K562 (cell line): ENCODE measurements around the gene INSR. TPM values are rescaled to one million over a fixed set of nuclear protein-coding genes. Genes with fewer than 3 reads are reported as not detected.

ENCODE experiments used
- ATAC-seq: fragments of 200-7000 bp; cut with Tn5 transposase; 3 replicates; pipeline ENCODE4 v1.9.1; 2020; ENCODE audit warnings: moderate library complexity
- BruUV-seq: library from RNA; stranded (reverse); fragments of 400-500 nt; replicated peaks from 2 replicates; lab custom pipeline; 2021; lab: Mats Ljungman, UMichigan
- CTCF ChIA-PET: fragments of 300-600 bp; formaldehyde crosslinking; extraction: SDS; loops from one replicate; lab custom pipeline; 2021; ENCODE audit warnings: low intra/inter-chr PET ratio; lab: Yijun Ruan, JAX
- POLR2A ChIA-PET: fragments of 300-600, 350-650 bp; sonication (Branson Sonifier 250); formaldehyde crosslinking; extraction: SDS; loops from one replicate; lab custom pipeline; 2021; ENCODE audit warnings: antibody characterized with exemption, inconsistent platforms; lab: Yijun Ruan, JAX
- DNase-seq, 4 experiments: peaks; one replicate each; pipeline versions ENCODE4 v3.0.0 to v3.0.0-alpha.2; 2011 to 2018; ENCODE audit warnings: low spot score in 3 of 4, mixed read lengths in 3 of 4; ENCODE audit errors: extremely low read depth in 1 of 4
- FAIRE-seq: peaks from 2 replicates; lab custom pipeline; 2011; peaks lifted over from hg19 to GRCh38; lab: Jason Lieb, UNC
- H2AFZ ChIP-seq: 2 replicates; pipeline ENCODE4 v1.6.0; 2011; ENCODE audit warnings: low read depth, low read length, control low read depth, inconsistent platforms
- H3K27ac ChIP-seq: fragments of 200-600 bp; 3 replicates; pipeline ENCODE4 v1.8.0; 2011; ENCODE audit warnings: low read depth, mild to moderate bottlenecking, control low read depth, inconsistent platforms, low read length, moderate library complexity, mixed read lengths; ENCODE audit errors: extremely low read depth
- H3K27me3 ChIP-seq, 2 experiments: fragments of 300-600 bp in 1 of 2; 2 replicates in 1 of 2; 3 replicates in 1 of 2; pipeline versions ENCODE4 v1.6.0 to v1.8.0; 2011; ENCODE audit warnings: inconsistent platforms in 2 of 2, low read length in 2 of 2, mild to moderate bottlenecking in 1 of 2, mixed read lengths in 1 of 2, moderate library complexity in 1 of 2; ENCODE audit not compliant: control insufficient read depth in 2 of 2, insufficient read depth in 2 of 2
- H3K36me3 ChIP-seq: fragments of 300-600 bp; 3 replicates; pipeline ENCODE4 v1.8.0; 2011; ENCODE audit warnings: mild to moderate bottlenecking, low read length, inconsistent platforms; ENCODE audit not compliant: control insufficient read depth, insufficient read depth
- H3K4me1 ChIP-seq, 2 experiments: fragments of 200-600 bp in 1 of 2; replicated peaks in 1 of 2; 2 replicates in 1 of 2; 3 replicates in 1 of 2; pipeline versions ENCODE4 v1.5.1 to v1.8.0; 2011; ENCODE audit warnings: inconsistent platforms in 2 of 2, low read length in 2 of 2, mild to moderate bottlenecking in 1 of 2, mixed read lengths in 1 of 2, moderate library complexity in 1 of 2; ENCODE audit not compliant: control insufficient read depth in 2 of 2, insufficient read depth in 2 of 2
- H3K4me2 ChIP-seq: 2 replicates; pipeline ENCODE4 v1.6.1; 2011; ENCODE audit warnings: low read length, control low read depth, inconsistent platforms, mixed read lengths; ENCODE audit not compliant: insufficient read depth
- H3K4me3 ChIP-seq: fragments of 200-600 bp; sonication (generic), shearing (Covaris generic); 2 replicates; pipeline ENCODE4 v1.5.1; 2016; ENCODE audit warnings: control low read depth, inconsistent platforms
- H3K79me2 ChIP-seq: fragments of 200-600 bp; 3 replicates; pipeline ENCODE4 v1.8.0; 2011; ENCODE audit warnings: low read length, inconsistent platforms; ENCODE audit not compliant: control insufficient read depth, insufficient read depth
- H3K9ac ChIP-seq, 2 experiments: 2 replicates each; pipeline versions ENCODE4 v1.6.0 to v1.6.1; 2011; ENCODE audit warnings: low read depth in 2 of 2, low read length in 2 of 2, control low read depth in 1 of 2, inconsistent platforms in 1 of 2, mild to moderate bottlenecking in 1 of 2, mixed read lengths in 1 of 2; ENCODE audit not compliant: insufficient read depth in 1 of 2
- H3K9me1 ChIP-seq: one replicate; pipeline ENCODE4 v1.6.0; 2011; ENCODE audit warnings: inconsistent platforms, mild to moderate bottlenecking, low read length, moderate library complexity; ENCODE audit not compliant: control insufficient read depth, insufficient read depth
- H3K9me3 ChIP-seq: replicated peaks from 2 replicates; pipeline ENCODE4 v1.5.1; 2011; ENCODE audit warnings: low read depth, low read length, inconsistent platforms; ENCODE audit not compliant: control insufficient read depth, insufficient read depth
- H4K20me1 ChIP-seq: replicated peaks from 2 replicates; pipeline ENCODE4 v1.6.1; 2011; ENCODE audit warnings: low read length, inconsistent platforms, mixed read lengths; ENCODE audit not compliant: control insufficient read depth, insufficient read depth
- ARNT ChIP-seq, 2 experiments: fragments of 450-650 bp; IDR thresholded peaks; 2 replicates each; pipeline ENCODE4 v1.6.1; 2016; ENCODE audit warnings: mild to moderate bottlenecking in 1 of 2
- BMI1 ChIP-seq: fragments of 150-350 bp; IDR thresholded peaks from 2 replicates; pipeline ENCODE4 v1.6.1; 2014; ENCODE audit warnings: low read length
- BRCA1 ChIP-seq, 2 experiments: fragments of 450-650 bp in 1 of 2; sonication (generic) in 1 of 2; formaldehyde crosslinking in 1 of 2; IDR thresholded peaks; 2 replicates each; pipeline versions ENCODE4 v1.5.0 to v1.6.1; 2017 to 2020; ENCODE audit warnings: mild to moderate bottlenecking in 1 of 2, missing genetic modification reagents in 1 of 2
- CBX1 ChIP-seq: sonication (generic); IDR thresholded peaks from 2 replicates; pipeline ENCODE4 v1.6.1; 2016; ENCODE audit warnings: antibody characterized with exemption, low read depth, mild to moderate bottlenecking
- JUND ChIP-seq, 2 experiments: IDR thresholded peaks; 2 replicates in 1 of 2; 3 replicates in 1 of 2; pipeline ENCODE4 v1.6.1; 2011; ENCODE audit warnings: borderline replicate concordance in 2 of 2, low read depth in 2 of 2, low read length in 2 of 2, improper control_type of control experiment in 1 of 2, missing biosample characterization in 1 of 2, missing genetic modification characterization in 1 of 2, missing genetic modification reagents in 1 of 2
- MCM7 ChIP-seq, 2 experiments: fragments of 450-650 bp; IDR thresholded peaks; 2 replicates each; pipeline ENCODE4 v1.6.1; 2016 to 2018
- POLR2G ChIP-seq: fragments of 200-400 bp; formaldehyde crosslinking; IDR thresholded peaks from 2 replicates; pipeline ENCODE4 v1.6.1; 2017; ENCODE audit warnings: low read depth, mild to moderate bottlenecking, antibody characterized with exemption, low read length, moderate library complexity
- RHOXF2B ChIP-seq: fragments of 250-450 bp; sonication (Bioruptor Pico); conservative IDR thresholded peaks from 2 replicates; pipeline ENCODE4 v1.5.1; 2021
- SAFB2 ChIP-seq: fragments of 200-400 bp; formaldehyde crosslinking; IDR thresholded peaks from 2 replicates; pipeline ENCODE4 v1.6.1; 2018; ENCODE audit warnings: borderline replicate concordance, low read length, low read depth, moderate library complexity; ENCODE audit not compliant: severe bottlenecking
- SOX6 ChIP-seq: fragments of 450-650 bp; IDR thresholded peaks from 2 replicates; pipeline ENCODE4 v1.6.1; 2014; ENCODE audit warnings: mild to moderate bottlenecking
- SRF ChIP-seq, 2 experiments: fragments of 250-450, 450-650 bp in 1 of 2; sonication (Bioruptor Pico) in 1 of 2; sonication (generic) in 1 of 2; formaldehyde crosslinking; IDR thresholded peaks; 2 replicates each; pipeline versions ENCODE4 v1.5.0 to v1.5.1; 2020 to 2022; ENCODE audit warnings: mild to moderate bottlenecking in 1 of 2, missing genetic modification reagents in 1 of 2
- ZBTB9 ChIP-seq: fragments of 450-650 bp; formaldehyde crosslinking; IDR thresholded peaks from 2 replicates; pipeline ENCODE4 v1.4.0; 2020; ENCODE audit warnings: mild to moderate bottlenecking, moderate library complexity
- ZSCAN32 ChIP-seq: fragments of 450-650 bp; formaldehyde crosslinking; IDR thresholded peaks from 2 replicates; pipeline ENCODE4 v1.4.0; 2020; ENCODE audit warnings: mild to moderate bottlenecking, moderate library complexity
- WGBS: fragments of 100-300 bp; shearing (Covaris generic); methylation state at CpG from one replicate; pipeline ENCODE4 v1.1.6; 2016; ENCODE audit warnings: low coverage, mixed read lengths; ENCODE audit not compliant: insufficient coverage; ENCODE audit errors: missing lambda C conversion rate; 5-methylcytosine and 5-hydroxymethylcytosine counted together
- in situ Hi-C: fragments of 300-500 bp; cut with MboI; formaldehyde crosslinking; loops from 4 replicates; pipeline ENCODE4 v1.15.0; 2018; ENCODE audit warnings: inconsistent platforms, mixed read lengths
- intact Hi-C: fragments of 100-400 bp; cut with micrococcal nuclease; formaldehyde crosslinking; loops from 2 replicates; pipeline ENCODE4 v1.14.2; 2022
- polyA plus RNA-seq, 8 experiments: library from polyadenylated mRNA; depleted of rRNA in 4 of 8; stranded (reverse) in 5 of 8; unstranded in 3 of 8; fragments of >200 nt; fragmentation: Nextera tagmentation in 2 of 8; fragmentation: Illumina TruSeq in 1 of 8; extraction: Ambion mirVana in 2 of 8; extraction: Trizol in 1 of 8; gene quantifications; 2 replicates each; pipeline versions ENCODE4 v1.2.1 to v1.2.3, GENCODE V29; 2011 to 2014; ENCODE audit warnings: inconsistent platforms in 1 of 8, missing spikeins in 1 of 8
- total RNA-seq, 7 experiments: library from RNA; depleted of rRNA in 6 of 7; stranded (reverse); fragments of >200 nt in 6 of 7; fragmentation: Illumina TruSeq in 2 of 7; extraction: Trizol in 2 of 7; gene quantifications; 2 replicates each; pipeline versions ENCODE4 v1.2.1 to v1.2.3, GENCODE V29; 2011 to 2021; ENCODE audit warnings: low replicate concordance in 1 of 7
- TF ChIP-seq, protein P1 (sequence below): fragments of 450-650 bp; IDR thresholded peaks from 2 replicates; pipeline ENCODE4 v1.7.1; 2018; ENCODE audit warnings: mild to moderate bottlenecking, low read depth; ENCODE audit not compliant: partially characterized antibody
- TF ChIP-seq, protein P2 (sequence below): sonication (generic); formaldehyde crosslinking; IDR thresholded peaks from 2 replicates; pipeline ENCODE4 v1.8.1; 2023; ENCODE audit warnings: mild to moderate bottlenecking, missing genetic modification reagents

The INSR gene
- total and polyA plus RNA-seq, 9 of the 15 experiments (the other 6 are each of a cell fraction or from before 2014, with no cell fraction given): 0.04 to 0.88 (median 0.41) TPM

DNA sequence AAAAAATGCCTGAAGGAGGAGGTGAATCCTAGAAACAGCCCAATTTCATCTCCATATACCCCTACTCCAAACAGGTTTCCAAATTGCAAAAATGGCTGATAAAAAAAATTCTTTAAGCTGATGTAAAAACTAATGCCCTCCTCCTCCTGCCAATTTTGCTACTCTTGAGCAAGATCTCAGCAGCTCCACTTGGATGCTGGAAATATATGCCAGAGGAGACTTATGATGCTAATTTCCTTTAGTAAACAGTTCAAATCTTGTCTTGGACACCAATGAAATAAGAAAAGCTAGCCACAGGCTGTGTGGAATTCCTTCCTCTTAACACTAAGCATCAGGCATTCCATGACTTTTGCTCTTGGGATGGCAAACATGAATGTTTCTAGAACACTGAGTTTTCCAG lies 67.5 kb downstream of the INSR start (continued):
- TF ChIP-seq BMI1 (no peak), ZBTB9 (CRISPR knock-in tag) (no peak), MCM7 (IDR thresholded peaks at IDR 0.05) (no peak)

DNA sequence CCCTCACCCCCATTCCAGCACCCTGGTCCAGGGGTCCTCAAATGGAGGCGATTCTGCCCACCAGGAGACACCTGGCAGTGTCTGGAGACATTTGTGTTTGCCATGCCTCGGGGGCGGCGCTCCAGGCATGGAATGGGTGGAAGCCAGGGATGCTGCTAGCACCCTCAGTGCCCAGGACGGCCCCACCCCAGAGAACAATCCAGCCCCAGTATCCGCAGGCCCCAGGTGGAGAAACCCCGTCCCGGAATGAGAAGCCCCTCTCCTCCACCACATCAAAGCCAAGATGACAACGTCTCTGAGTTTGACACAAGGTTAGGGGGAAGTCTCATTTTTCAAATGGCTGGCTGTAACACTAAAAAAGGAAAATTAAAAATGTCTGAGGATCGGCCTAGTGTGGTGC lies 68.5 kb downstream of the INSR start:
- ATAC-seq (no peak), DNase-seq (no peak), FAIRE-seq (no peak)
- 2% methylated on average over 9 of the region's 10 CpGs for WGBS
- no peak overlapping the region for H3K9ac ChIP-seq
- intact Hi-C loops: no loop called here
- in situ Hi-C loops: no loop called here
- no peak overlapping the region for H3K27ac ChIP-seq
- POLR2A ChIA-PET: no interaction called here
- H2AFZ ChIP-seq: no peak overlapping the region
- TF ChIP-seq POLR2G (no peak), RHOXF2B (CRISPR knock-in tag) (no peak), BRCA1 (IDR thresholded peaks at IDR 0.05) (no peak), BRCA1 (CRISPR knock-in tag; IDR thresholded peaks at IDR 0.05) (no peak), ZSCAN32 (CRISPR knock-in tag) (no peak), SRF (CRISPR knock-in tag; IDR thresholded peaks at IDR 0.05) (no peak), SOX6 (no peak), SAFB2 (no peak), ARNT (IDR thresholded peaks at IDR 0.05) (no peak), CBX1 (no peak), JUND (IDR thresholded peaks at IDR 0.05; ENCODE audit: borderline replicate concordance, low read depth, low read length) (no peak), JUND (tag; IDR thresholded peaks at IDR 0.05; ENCODE audit: borderline replicate concordance, low read depth, low read length) (no peak)
- TF ChIP-seq, protein P1, sequence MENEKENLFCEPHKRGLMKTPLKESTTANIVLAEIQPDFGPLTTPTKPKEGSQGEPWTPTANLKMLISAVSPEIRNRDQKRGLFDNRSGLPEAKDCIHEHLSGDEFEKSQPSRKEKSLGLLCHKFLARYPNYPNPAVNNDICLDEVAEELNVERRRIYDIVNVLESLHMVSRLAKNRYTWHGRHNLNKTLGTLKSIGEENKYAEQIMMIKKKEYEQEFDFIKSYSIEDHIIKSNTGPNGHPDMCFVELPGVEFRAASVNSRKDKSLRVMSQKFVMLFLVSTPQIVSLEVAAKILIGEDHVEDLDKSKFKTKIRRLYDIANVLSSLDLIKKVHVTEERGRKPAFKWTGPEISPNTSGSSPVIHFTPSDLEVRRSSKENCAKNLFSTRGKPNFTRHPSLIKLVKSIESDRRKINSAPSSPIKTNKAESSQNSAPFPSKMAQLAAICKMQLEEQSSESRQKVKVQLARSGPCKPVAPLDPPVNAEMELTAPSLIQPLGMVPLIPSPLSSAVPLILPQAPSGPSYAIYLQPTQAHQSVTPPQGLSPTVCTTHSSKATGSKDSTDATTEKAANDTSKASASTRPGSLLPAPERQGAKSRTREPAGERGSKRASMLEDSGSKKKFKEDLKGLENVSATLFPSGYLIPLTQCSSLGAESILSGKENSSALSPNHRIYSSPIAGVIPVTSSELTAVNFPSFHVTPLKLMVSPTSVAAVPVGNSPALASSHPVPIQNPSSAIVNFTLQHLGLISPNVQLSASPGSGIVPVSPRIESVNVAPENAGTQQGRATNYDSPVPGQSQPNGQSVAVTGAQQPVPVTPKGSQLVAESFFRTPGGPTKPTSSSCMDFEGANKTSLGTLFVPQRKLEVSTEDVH: no peak
- TF ChIP-seq, protein P2, sequence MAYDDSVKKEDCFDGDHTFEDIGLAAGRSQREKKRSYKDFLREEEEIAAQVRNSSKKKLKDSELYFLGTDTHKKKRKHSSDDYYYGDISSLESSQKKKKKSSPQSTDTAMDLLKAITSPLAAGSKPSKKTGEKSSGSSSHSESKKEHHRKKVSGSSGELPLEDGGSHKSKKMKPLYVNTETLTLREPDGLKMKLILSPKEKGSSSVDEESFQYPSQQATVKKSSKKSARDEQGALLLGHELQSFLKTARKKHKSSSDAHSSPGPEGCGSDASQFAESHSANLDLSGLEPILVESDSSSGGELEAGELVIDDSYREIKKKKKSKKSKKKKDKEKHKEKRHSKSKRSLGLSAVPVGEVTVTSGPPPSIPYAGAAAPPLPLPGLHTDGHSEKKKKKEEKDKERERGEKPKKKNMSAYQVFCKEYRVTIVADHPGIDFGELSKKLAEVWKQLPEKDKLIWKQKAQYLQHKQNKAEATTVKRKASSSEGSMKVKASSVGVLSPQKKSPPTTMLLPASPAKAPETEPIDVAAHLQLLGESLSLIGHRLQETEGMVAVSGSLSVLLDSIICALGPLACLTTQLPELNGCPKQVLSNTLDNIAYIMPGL (CRISPR knock-in tag): no peak
- no peak overlapping the region for H3K4me3 ChIP-seq
- peaks cover 0 to 23% of the 10 kb centered on the region in 2 experiments; a peak in 2 of 5 replicates for H3K27me3 ChIP-seq
- no peak overlapping the region for H3K4me2 ChIP-seq
- CTCF ChIA-PET: no interaction called here
- no TSS peak for BruUV-seq
- H3K9me3 ChIP-seq: no peaks in the 10 kb centered on the region
- no peaks in the 10 kb centered on the region for H3K79me2 ChIP-seq
- H4K20me1 ChIP-seq: peaks cover 4% of the 10 kb centered on the region; the same call in 1 of the 2 replicates
- H3K4me1 ChIP-seq: no peaks in the 10 kb centered on the region
- H3K36me3 ChIP-seq: no peaks in the 10 kb centered on the region
- no peaks in the 10 kb centered on the region for H3K9me1 ChIP-seq
